T47D (cell line): Measurements from ENCODE around the gene F12.

Experiments used
- DNase-seq, 2 experiments: peaks; one replicate each; pipeline versions ENCODE4 v3.0.0 to v3.0.0-alpha.2; 2011 to 2012; ENCODE audit warnings: low read depth in 1 of 2, low spot score in 1 of 2
- JUND ChIP-seq: IDR thresholded peaks from 2 replicates; pipeline ENCODE4 v1.6.1; 2012; ENCODE audit warnings: low read depth
- in situ Hi-C: cut with HindIII; loops from 2 replicates; pipeline ENCODE4 v1.10.0; 2016; ENCODE audit warnings: low sequenced_read_pairs, low pct_unique_long_range_greater_than_20kb

F12 gene

DNA sequence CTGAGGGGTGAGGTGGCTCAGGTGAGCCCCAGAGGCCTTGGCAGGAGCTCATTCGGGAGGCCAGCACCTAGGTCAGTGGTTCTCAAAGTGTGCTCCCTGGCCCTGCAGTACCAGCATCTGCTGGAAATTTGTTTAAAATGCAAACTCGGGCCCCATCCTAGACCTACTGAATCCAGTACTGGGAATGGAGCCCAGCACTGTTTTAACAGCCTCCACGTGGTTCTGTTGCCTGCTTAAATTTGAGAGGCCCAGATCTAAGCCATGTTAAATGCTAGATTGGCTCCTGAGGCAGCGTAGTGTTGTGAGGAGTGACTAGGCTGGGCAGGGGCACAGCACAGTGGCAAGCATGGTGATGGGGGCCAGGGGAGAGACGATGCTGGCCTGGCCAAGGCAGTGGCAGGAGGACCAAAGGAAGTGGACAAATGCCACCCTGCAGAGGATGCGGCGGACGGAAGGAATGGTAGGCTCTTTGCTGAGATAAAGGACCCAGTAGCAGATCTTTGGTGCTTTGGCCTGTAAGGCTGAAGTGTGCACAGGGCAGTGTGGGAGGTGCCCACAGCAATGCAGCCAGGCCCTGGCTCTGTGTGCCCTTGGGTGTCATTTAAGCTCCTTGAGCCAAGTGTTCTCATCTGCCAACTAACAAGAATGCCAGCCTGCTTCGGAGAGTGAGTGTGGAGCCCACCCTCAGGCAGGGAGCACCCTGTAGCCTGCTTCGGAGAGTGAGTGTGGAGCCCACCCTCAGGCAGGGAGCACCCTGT, 41.5 kb upstream of the F12 start:
- in situ Hi-C loops, result no loop called here
- DNase-seq, result no peak
- TF ChIP-seq JUND, result no peak

DNA sequence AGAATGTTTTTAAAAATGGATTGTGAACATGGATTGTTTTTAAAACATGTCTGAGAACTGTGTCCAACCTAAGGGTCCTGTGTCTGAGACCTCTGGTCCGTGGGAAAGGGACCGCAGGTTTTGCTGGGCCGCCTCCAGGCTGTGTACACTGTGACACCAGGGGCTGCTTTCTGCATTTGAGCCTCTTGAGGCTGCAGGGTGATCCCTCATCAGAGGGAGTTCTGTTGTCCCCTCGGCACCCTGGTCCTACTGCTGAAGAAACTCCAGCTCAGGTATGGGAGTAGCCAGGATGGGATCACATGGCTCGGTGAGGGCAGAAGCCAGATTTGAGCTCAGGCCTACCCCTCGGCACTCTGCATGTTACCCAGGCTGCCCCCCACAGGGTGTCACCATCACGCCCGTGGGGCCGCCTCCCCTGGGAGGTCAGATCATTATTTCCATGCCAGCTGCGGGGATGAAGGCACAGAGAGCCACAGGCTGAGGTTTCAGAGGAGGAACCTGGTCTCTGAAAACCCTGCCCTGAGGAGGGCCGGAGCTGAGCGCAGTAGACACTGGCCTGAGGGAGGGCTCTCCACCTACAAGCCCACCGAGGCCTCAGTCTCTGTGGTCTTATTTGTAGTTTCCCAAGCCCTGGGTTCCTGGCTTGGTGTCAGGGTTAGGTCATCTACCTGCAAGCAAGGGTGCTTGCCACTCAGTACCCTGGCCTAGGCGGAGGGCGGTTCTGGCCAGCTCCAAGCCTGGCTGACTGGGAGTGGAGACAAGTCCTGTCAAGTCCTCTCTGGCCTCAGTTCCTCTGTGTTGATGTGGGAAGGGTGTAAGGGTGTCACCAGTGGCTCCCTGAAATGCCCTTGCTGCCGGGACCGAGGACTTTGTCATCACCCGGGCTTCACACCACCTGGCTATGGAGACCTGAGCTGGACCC, 40.0 kb upstream of the F12 start:
- in situ Hi-C loops, result no loop called here
- no peak for DNase-seq
- no peak for TF ChIP-seq JUND

DNA sequence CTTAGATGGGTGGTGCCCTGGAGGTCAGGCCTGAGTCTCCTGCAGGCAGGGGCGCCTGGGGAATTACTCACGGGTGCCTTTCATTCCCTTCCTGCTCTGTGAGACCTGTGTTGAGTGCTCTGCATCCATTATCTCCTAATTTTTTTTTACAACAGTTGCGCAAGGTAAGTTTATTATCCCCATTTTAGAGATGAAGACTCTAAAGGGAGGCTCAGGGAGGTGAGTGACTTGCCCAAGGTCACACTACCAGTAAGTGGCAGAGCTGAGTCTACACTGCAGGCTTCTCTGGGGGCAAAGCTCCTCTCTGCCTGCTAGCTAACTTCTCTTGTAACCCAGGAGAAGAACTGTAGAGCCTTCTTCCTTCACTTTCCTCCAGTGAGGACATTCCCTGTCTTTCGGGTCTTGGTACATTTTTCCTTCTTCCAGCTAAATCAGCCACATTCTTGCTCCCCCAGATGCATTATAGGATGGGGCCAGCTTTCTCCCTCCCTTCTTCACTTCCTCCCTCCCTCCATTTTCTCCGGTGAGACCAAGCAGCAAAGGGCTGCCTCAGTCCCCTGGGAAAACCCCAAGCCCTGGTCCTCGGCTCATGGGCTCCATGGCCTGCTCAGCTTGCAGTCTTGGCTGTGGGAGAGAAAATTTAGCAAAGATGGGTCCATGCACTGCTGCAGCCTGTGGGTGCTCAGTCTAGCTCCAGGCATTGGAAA, 39.0 kb upstream of the F12 start:
- no peak for TF ChIP-seq JUND
- DNase-seq, result no peak
- in situ Hi-C loops, result no loop called here

DNA sequence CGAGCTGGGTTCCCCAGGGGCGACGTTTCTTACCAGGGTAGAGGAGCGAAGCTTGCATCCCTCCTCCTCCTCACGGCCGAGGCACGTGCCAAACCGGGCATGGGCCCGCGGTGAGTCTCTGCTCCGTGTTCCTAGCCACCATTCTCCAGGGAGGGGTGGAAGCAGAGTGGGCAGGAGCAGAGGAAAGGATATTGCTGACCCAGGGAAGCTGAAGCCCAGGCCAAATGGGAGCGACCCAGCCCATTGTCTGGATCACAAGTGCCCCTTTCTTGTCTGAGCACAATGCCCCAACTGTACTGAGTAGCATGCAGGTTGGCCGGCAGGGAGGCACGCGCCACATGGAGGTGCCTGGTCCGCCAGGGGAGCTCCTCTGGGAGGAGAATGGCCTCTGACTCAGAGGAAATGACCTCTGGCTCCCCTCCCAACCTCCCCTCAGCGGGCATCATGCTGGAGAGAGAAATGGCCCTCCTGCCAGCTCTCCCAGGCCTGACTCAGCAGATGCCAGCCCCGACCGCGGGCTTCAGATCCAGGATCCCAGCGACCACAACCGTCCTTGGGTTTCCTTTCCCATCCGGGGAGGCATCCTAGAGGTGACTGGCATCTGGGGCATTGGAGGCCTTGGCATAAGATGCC, 38.4 kb upstream of the F12 start:
- in situ Hi-C loops, result no loop called here
- no peak for TF ChIP-seq JUND
- DNase-seq, result no peak

DNA sequence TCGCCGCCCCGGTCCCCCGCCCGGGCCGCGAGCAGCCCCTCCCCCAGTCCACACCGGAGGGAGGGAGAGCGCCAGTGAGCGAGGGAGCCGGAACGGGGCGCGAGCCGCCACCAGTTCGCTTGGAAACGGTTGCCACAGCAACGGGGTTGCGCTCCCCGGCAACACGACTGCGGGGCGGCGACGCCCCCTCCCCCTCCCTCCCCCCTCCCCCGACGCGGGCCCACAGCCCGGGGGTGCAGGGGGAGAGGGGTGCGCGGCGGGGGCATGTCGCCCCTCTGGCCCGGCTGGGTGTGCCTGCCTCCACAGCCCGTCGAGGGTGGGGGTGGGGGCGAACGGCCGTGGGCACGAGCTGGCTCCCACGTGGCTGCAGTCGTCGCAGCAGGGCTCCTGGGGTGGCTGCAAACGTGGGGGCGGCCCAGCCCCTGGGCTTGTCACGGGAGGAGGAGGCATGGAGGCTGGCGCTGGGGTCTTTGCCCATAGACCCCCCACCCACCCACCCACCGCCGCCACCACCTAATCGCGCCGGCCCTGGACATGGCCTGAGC, 37.8 kb upstream of the F12 start:
- peak; percentile 64 to 68 for DNase-seq
- TF ChIP-seq JUND, result no peak
- in situ Hi-C loops, result no loop called here

DNA sequence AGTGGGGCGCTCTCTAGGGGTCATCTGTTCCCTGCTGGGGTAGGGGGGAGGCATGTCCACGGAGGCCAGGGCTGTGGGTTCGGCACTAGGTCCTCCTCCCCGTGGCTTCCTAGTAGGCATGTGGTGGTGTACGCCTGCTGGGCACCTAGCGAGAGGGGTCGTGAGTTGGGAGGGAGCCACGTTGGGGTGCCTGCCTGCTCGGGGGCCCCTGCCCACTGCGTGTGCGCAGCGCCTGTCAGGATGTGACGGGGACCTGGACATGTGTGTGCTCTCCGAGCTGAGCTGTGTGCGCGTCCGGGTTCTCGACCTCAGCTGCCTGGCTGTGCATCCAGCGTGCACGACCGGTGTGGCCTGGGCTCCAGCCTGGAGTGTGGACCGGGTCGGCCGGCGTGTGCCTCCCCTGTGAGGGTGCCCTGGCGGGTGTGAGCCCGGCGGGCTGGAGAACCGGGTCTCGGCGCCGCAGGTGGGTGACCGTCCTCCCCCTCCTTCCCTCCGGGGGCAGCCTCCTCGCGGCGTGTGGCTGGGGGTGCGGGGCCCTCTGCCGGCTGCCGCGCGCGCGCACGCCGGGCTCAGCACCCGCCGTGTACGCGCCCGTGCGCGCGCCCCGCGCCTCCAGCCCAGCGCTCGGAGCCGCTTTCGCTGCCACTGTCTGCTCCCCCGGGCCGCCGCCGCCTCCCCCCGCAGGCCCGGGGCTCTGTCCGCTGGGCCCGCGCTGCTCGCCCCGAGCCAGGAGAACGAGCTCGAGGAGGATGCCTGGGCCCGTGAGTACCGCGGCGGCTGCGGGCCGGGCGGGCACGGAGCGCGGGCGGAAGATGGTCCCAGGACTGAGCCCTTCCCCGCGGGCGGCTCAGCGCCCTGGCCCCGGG, 37.1 kb upstream of the F12 start, which contains the start of gene PRR7:
Gene PRR7, plus strand, starts transcription at position 615 of the 866 bp plus-strand sequence. CDS start 8,254 bp downstream, outside the sequence.
- peak; percentile 82 to 91 for DNase-seq
- TF ChIP-seq JUND, result no peak
- in situ Hi-C loops, result no loop called here

DNA sequence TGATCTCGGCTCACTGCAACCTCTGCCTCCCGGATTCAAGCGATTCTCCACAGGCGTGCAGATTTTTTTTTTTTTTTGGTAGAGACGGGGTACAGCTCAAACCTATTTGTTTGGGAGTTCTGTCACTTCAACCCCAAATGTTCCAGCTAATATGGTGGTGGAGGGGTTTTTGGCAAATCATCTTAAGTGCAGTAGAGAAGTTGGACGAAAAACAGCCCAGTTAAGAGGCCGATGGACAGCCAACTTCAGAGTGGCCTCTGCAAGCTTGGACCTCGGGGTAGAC, 36.5 kb upstream of the F12 start:
- TF ChIP-seq JUND, result no peak
- no peak for DNase-seq
- in situ Hi-C loops, result no loop called here

DNA sequence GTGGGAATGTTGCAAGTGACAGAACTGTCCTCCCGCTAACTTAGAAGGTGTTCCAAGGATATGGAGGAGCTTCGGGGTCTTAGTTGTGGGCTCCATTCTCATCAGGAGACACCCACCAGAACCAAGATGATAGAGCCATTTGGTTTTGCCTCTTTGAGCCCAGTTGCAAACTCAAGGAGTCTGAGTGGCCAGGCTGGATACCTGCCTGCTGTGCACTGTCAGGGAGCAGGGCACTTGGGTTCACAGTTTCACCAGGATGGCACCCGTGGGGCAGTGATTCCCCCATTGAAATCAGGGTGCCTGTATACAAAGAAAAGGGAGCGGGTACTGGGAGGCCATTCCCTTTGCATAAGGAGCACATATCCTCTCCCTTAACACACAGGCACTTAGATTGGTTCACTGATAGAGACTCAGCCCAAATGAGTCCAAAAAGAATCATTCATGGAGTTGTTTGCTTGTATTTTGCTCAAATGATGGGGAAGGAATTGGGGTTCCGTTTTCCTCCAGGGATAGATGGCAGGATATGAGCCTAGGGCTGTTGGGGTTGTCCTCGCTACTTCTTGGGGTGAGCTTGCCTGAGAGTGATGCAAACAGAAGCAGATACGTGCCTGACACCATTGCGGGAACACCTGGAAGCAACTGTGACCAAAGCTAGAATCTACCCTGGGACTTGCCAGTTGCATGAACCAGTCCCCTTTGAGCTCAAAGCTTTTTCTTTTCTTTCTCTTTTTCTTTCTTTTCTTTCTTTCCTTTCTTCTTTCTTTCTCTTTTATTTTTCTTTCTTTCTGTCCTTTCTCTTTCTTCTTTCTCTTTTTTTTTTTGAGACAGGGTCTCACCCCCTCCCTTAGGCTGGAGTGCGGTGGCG, 35.9 kb upstream of the F12 start:
- in situ Hi-C loops, result no loop called here
- DNase-seq, result no peak
- TF ChIP-seq JUND, result no peak

DNA sequence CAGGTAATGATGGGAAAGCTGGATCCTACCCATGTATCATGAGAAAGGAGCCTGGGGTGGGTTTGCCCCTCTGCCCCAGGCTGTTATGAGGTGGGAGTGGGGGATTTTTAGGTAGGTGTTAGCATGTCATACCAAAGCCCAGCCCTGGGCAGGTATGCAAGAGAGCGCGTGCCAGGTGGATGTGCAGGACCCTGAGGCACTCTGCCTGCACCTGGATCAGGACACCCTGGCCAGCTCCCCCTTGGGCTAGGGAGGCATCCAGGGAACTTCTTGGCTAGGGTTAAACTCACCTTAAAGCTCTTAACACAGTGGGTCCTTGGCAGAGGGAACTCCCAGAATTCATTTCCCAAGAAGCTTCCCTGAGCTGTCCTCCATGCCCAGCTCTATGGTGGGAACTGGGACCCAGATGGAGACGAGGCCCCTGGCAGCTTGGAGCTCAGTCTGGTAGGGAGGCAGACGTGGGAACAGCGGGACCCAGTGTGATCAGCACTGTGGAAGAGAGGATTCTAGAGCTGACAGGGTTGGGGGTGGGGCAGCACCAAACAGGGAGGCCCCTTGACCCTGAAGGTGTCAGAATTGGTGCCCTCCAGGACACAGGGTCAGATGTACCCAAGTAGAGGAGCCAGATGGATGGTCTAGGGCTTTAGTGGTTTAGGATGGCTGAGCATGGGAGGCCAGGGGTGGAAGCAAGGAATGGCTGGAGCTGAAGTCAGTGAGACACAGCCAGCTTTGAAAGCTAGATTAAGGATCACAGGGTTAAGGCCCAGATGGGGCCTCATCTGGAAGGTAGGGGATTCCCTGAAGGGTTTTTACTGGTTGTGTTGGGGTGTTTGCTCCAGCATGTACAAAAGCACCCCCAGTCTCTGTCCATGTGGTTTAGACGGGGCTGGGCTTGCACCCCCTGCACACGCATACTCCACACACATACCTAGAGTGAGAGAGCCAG, 35.0 kb upstream of the F12 start:
- in situ Hi-C loops, result no loop called here
- DNase-seq, result no peak
- TF ChIP-seq JUND, result no peak
